HEK293 (cell line): Measurements from ENCODE around the gene ZDHHC9.

Experiments used
- CTCF ChIA-PET: fragments of 350-600 bp; formaldehyde crosslinking; extraction: SDS; loops from one replicate; lab custom pipeline; 2021; ENCODE audit warnings: antibody characterized with exemption; lab: Yijun Ruan, JAX
- POLR2A ChIA-PET: fragments of 300-600 bp; formaldehyde crosslinking; extraction: SDS; loops from one replicate; lab custom pipeline; 2020; ENCODE audit warnings: antibody characterized with exemption, inconsistent platforms; lab: Yijun Ruan, JAX
- H3K27ac ChIP-seq: fragments of 200-500 bp; sonication (Bioruptor generic); 2 replicates; pipeline ENCODE4 v1.5.1; 2014; ENCODE audit warnings: low read depth, low read length, control low read depth, inconsistent platforms; ENCODE audit errors: extremely low read depth
- H3K36me3 ChIP-seq, 2 experiments: fragments of 200-500 bp in 1 of 2; sonication (Bioruptor generic) in 1 of 2; 1 replicate in 1 of 2; 2 replicates in 1 of 2; pipeline ENCODE4 v1.5.1; 2014 to 2017; ENCODE audit warnings: inconsistent platforms in 2 of 2, low read length in 2 of 2; ENCODE audit not compliant: control insufficient read depth in 2 of 2, insufficient read depth in 1 of 2
- H3K4me1 ChIP-seq: fragments of 200-500 bp; sonication (Bioruptor generic); 2 replicates; pipeline ENCODE4 v1.5.1; 2014; ENCODE audit warnings: mild to moderate bottlenecking, low read length, inconsistent platforms; ENCODE audit not compliant: control insufficient read depth, insufficient read depth
- H3K4me3 ChIP-seq: 2 replicates; pipeline ENCODE4 v1.5.1; 2011; ENCODE audit warnings: low read depth, mild to moderate bottlenecking, control low read depth, low read length, moderate library complexity
- H3K9me3 ChIP-seq: fragments of 200-500 bp; sonication (Bioruptor generic); 2 replicates; pipeline ENCODE4 v1.5.1; 2014; ENCODE audit warnings: low read depth, low read length, inconsistent platforms; ENCODE audit not compliant: control insufficient read depth, insufficient read depth
- KLF10 ChIP-seq: fragments of 450-650 bp; IDR thresholded peaks from 2 replicates; pipeline ENCODE4 v1.5.1; 2018; ENCODE audit warnings: missing biosample characterization, mild to moderate bottlenecking, missing genetic modification characterization
- KLF8 ChIP-seq: fragments of 450-650 bp; formaldehyde crosslinking; IDR thresholded peaks from 2 replicates; pipeline ENCODE4 v1.5.1; 2016; ENCODE audit warnings: missing biosample characterization, missing genetic modification characterization
- TCF7L2 ChIP-seq: IDR thresholded peaks from 2 replicates; pipeline ENCODE4 v1.6.1; 2011; ENCODE audit warnings: low read depth, mild to moderate bottlenecking, inconsistent platforms, low read length, moderate library complexity, borderline replicate concordance
- ZBTB20 ChIP-seq: fragments of 450-650 bp; formaldehyde crosslinking; IDR thresholded peaks from 2 replicates; pipeline ENCODE4 v1.5.1; 2016; ENCODE audit warnings: missing biosample characterization, missing genetic modification characterization
- ZBTB21 ChIP-seq: fragments of 450-650 bp; formaldehyde crosslinking; IDR thresholded peaks from 2 replicates; pipeline ENCODE4 v1.5.1; 2017; ENCODE audit warnings: missing biosample characterization, missing genetic modification characterization
- ZFP37 ChIP-seq: fragments of 450-650 bp; formaldehyde crosslinking; IDR thresholded peaks from 2 replicates; pipeline ENCODE4 v1.5.1; 2016; ENCODE audit warnings: missing biosample characterization, missing genetic modification characterization
- ZNF211 ChIP-seq: fragments of 450-650 bp; formaldehyde crosslinking; IDR thresholded peaks from 2 replicates; pipeline ENCODE4 v1.5.1; 2016; ENCODE audit warnings: low read depth, missing biosample characterization, missing genetic modification characterization
- ZNF239 ChIP-seq: fragments of 450-650 bp; formaldehyde crosslinking; IDR thresholded peaks from 2 replicates; pipeline ENCODE4 v1.5.1; 2016; ENCODE audit warnings: missing biosample characterization, missing genetic modification characterization
- ZNF76 ChIP-seq: fragments of 450-650 bp; formaldehyde crosslinking; IDR thresholded peaks from 2 replicates; pipeline ENCODE4; 2016; ENCODE audit warnings: low read depth, missing biosample characterization, missing genetic modification characterization, borderline replicate concordance
- ZNF777 ChIP-seq: fragments of 450-650 bp; formaldehyde crosslinking; IDR thresholded peaks from 2 replicates; pipeline ENCODE4 v1.5.1; 2017; ENCODE audit warnings: missing biosample characterization, missing genetic modification characterization, borderline replicate concordance
- ZXDB ChIP-seq: fragments of 450-650 bp; formaldehyde crosslinking; IDR thresholded peaks from 2 replicates; pipeline ENCODE4 v1.5.1; 2016; ENCODE audit warnings: missing biosample characterization, missing genetic modification characterization
- TF ChIP-seq, protein P1 (sequence below): fragments of 450-650 bp; formaldehyde crosslinking; IDR thresholded peaks from 2 replicates; pipeline ENCODE4 v1.5.1; 2016; ENCODE audit warnings: missing biosample characterization, missing genetic modification characterization, borderline replicate concordance
- TF ChIP-seq, protein P2 (sequence below): fragments of 450-650 bp; formaldehyde crosslinking; optimal IDR thresholded peaks from 2 replicates; pipeline ENCODE3; 2016; ENCODE audit warnings: missing biosample characterization, mild to moderate bottlenecking, missing genetic modification characterization
- TF ChIP-seq, protein P3 (sequence below): fragments of 450-650 bp; formaldehyde crosslinking; IDR thresholded peaks from 2 replicates; pipeline ENCODE4 v1.5.1; 2016; ENCODE audit warnings: missing biosample characterization, missing genetic modification characterization
- TF ChIP-seq, protein P4 (sequence below): IDR thresholded peaks from 2 replicates; pipeline ENCODE4 v1.6.1; 2011; ENCODE audit warnings: mild to moderate bottlenecking, low read depth, low read length, borderline replicate concordance
- TF ChIP-seq, protein P5 (sequence below): fragments of 450-650 bp; formaldehyde crosslinking; IDR thresholded peaks from 2 replicates; pipeline ENCODE4 v1.5.1; 2017; ENCODE audit warnings: missing biosample characterization, missing genetic modification characterization
- TF ChIP-seq, protein P6 (sequence below): fragments of 450-650 bp; formaldehyde crosslinking; conservative IDR thresholded peaks from 2 replicates; pipeline ENCODE4 v1.5.1; 2016; ENCODE audit warnings: low read depth, missing biosample characterization, missing genetic modification characterization

Gene ZDHHC9

DNA sequence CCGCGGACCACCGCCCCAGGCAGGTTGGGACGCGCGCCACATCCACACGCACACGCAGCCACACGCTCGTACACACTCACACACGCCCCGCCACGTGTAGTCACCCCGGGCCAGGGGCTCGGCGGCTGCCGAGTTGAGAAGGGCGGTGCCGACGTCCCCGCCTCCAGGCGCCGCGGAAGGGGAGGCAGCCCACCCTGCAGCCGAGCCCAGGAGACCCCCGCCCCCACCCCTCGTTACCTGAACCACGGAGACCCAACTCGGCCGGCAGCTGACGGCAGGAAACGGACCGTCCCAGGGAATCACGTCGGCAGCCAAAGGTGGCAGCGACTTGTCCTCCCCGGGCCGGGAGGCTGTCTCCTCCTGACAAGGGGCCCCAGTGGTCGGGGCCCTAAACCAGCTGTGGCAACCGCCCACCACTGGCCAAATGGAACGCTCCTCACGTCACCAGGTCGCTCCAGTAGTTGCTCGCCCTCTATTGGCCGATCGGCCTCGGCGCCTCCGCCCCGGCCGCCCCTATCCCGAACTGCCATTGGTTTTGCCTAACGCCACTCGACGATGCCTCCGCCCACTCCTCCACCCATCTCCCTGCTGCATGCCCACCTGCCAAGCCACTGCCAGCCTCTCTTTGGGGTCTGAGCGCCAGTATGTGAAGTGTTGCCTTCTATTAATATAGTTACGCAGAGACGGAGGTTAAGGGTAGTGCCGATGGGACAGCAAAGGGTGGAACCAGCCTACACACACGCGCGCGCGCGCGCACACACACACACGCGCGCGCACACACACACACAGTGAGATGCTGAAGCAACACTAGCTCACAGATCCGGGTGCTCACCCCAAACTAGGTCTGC lies at the start of gene ZDHHC9 (continued):
- TF ChIP-seq KLF10 (tag by site-specific recombination) (peak; percentile 87), ZNF777 (tag by site-specific recombination) (peak; percentile 35; the same call in 1 of the 2 replicates), ZNF211 (no peak), ZBTB21 (tag by site-specific recombination) (peak; percentile 59), KLF8 (tag by site-specific recombination) (peak; percentile 91), TCF7L2 (no peak), ZBTB20 (tag by site-specific recombination) (peak; percentile 91), ZNF239 (tag by site-specific recombination) (no peak), ZXDB (tag by site-specific recombination) (peak; percentile 73; the same call in 1 of the 2 replicates)
- TF ChIP-seq, protein P1, sequence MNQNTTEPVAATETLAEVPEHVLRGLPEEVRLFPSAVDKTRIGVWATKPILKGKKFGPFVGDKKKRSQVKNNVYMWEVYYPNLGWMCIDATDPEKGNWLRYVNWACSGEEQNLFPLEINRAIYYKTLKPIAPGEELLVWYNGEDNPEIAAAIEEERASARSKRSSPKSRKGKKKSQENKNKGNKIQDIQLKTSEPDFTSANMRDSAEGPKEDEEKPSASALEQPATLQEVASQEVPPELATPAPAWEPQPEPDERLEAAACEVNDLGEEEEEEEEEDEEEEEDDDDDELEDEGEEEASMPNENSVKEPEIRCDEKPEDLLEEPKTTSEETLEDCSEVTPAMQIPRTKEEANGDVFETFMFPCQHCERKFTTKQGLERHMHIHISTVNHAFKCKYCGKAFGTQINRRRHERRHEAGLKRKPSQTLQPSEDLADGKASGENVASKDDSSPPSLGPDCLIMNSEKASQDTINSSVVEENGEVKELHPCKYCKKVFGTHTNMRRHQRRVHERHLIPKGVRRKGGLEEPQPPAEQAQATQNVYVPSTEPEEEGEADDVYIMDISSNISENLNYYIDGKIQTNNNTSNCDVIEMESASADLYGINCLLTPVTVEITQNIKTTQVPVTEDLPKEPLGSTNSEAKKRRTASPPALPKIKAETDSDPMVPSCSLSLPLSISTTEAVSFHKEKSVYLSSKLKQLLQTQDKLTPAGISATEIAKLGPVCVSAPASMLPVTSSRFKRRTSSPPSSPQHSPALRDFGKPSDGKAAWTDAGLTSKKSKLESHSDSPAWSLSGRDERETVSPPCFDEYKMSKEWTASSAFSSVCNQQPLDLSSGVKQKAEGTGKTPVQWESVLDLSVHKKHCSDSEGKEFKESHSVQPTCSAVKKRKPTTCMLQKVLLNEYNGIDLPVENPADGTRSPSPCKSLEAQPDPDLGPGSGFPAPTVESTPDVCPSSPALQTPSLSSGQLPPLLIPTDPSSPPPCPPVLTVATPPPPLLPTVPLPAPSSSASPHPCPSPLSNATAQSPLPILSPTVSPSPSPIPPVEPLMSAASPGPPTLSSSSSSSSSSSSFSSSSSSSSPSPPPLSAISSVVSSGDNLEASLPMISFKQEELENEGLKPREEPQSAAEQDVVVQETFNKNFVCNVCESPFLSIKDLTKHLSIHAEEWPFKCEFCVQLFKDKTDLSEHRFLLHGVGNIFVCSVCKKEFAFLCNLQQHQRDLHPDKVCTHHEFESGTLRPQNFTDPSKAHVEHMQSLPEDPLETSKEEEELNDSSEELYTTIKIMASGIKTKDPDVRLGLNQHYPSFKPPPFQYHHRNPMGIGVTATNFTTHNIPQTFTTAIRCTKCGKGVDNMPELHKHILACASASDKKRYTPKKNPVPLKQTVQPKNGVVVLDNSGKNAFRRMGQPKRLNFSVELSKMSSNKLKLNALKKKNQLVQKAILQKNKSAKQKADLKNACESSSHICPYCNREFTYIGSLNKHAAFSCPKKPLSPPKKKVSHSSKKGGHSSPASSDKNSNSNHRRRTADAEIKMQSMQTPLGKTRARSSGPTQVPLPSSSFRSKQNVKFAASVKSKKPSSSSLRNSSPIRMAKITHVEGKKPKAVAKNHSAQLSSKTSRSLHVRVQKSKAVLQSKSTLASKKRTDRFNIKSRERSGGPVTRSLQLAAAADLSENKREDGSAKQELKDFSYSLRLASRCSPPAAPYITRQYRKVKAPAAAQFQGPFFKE (tag by site-specific recombination) = no peak
- TF ChIP-seq, protein P2, sequence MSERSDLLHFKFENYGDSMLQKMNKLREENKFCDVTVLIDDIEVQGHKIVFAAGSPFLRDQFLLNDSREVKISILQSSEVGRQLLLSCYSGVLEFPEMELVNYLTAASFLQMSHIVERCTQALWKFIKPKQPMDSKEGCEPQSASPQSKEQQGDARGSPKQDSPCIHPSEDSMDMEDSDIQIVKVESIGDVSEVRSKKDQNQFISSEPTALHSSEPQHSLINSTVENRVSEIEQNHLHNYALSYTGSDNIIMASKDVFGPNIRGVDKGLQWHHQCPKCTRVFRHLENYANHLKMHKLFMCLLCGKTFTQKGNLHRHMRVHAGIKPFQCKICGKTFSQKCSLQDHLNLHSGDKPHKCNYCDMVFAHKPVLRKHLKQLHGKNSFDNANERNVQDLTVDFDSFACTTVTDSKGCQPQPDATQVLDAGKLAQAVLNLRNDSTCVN (tag by site-specific recombination) = peak; percentile 87
- TF ChIP-seq, protein P3, sequence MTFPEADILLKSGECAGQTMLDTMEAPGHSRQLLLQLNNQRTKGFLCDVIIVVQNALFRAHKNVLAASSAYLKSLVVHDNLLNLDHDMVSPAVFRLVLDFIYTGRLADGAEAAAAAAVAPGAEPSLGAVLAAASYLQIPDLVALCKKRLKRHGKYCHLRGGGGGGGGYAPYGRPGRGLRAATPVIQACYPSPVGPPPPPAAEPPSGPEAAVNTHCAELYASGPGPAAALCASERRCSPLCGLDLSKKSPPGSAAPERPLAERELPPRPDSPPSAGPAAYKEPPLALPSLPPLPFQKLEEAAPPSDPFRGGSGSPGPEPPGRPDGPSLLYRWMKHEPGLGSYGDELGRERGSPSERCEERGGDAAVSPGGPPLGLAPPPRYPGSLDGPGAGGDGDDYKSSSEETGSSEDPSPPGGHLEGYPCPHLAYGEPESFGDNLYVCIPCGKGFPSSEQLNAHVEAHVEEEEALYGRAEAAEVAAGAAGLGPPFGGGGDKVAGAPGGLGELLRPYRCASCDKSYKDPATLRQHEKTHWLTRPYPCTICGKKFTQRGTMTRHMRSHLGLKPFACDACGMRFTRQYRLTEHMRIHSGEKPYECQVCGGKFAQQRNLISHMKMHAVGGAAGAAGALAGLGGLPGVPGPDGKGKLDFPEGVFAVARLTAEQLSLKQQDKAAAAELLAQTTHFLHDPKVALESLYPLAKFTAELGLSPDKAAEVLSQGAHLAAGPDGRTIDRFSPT (tag by site-specific recombination) = peak; percentile 98
- TF ChIP-seq, protein P4, sequence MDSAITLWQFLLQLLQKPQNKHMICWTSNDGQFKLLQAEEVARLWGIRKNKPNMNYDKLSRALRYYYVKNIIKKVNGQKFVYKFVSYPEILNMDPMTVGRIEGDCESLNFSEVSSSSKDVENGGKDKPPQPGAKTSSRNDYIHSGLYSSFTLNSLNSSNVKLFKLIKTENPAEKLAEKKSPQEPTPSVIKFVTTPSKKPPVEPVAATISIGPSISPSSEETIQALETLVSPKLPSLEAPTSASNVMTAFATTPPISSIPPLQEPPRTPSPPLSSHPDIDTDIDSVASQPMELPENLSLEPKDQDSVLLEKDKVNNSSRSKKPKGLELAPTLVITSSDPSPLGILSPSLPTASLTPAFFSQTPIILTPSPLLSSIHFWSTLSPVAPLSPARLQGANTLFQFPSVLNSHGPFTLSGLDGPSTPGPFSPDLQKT = no peak

DNA sequence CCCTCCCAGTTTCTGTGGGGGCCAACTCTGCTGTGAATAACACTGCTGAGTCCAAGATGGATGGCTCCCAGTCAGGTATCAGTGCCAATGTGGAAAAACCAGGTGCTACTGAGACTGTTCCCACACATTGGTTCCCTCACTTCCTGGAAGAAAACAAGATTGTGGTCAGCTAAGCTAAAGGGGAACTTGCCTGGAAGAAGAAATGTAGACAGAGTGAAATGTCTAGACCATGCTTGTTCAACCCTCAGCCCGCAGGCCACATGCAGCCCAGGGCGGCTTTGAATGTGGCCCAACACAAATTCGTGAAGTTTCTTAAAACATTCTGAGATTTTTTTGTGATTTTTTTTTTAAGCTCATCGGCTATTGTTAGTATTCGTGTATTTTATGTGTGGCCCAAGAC lies 33.7 kb upstream of the ZDHHC9 start:
- POLR2A ChIA-PET = no interaction called here
- CTCF ChIA-PET = no interaction called here
- Histone ChIP-seq H3K36me3 (no peaks in the 10 kb centered on the region), H3K4me1 (no peaks in the 10 kb centered on the region), H3K27ac (no peak overlapping the region), H3K9me3 (no peaks in the 10 kb centered on the region; the same call in none of the 2 replicates), H3K4me3 (no peak overlapping the region)
- TF ChIP-seq ZNF76 (tag by site-specific recombination) (no peak), ZFP37 (no peak)
- TF ChIP-seq, protein P5, sequence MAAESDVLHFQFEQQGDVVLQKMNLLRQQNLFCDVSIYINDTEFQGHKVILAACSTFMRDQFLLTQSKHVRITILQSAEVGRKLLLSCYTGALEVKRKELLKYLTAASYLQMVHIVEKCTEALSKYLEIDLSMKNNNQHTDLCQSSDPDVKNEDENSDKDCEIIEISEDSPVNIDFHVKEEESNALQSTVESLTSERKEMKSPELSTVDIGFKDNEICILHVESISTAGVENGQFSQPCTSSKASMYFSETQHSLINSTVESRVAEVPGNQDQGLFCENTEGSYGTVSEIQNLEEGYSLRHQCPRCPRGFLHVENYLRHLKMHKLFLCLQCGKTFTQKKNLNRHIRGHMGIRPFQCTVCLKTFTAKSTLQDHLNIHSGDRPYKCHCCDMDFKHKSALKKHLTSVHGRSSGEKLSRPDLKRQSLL (tag by site-specific recombination) = no peak
- TF ChIP-seq, protein P6, sequence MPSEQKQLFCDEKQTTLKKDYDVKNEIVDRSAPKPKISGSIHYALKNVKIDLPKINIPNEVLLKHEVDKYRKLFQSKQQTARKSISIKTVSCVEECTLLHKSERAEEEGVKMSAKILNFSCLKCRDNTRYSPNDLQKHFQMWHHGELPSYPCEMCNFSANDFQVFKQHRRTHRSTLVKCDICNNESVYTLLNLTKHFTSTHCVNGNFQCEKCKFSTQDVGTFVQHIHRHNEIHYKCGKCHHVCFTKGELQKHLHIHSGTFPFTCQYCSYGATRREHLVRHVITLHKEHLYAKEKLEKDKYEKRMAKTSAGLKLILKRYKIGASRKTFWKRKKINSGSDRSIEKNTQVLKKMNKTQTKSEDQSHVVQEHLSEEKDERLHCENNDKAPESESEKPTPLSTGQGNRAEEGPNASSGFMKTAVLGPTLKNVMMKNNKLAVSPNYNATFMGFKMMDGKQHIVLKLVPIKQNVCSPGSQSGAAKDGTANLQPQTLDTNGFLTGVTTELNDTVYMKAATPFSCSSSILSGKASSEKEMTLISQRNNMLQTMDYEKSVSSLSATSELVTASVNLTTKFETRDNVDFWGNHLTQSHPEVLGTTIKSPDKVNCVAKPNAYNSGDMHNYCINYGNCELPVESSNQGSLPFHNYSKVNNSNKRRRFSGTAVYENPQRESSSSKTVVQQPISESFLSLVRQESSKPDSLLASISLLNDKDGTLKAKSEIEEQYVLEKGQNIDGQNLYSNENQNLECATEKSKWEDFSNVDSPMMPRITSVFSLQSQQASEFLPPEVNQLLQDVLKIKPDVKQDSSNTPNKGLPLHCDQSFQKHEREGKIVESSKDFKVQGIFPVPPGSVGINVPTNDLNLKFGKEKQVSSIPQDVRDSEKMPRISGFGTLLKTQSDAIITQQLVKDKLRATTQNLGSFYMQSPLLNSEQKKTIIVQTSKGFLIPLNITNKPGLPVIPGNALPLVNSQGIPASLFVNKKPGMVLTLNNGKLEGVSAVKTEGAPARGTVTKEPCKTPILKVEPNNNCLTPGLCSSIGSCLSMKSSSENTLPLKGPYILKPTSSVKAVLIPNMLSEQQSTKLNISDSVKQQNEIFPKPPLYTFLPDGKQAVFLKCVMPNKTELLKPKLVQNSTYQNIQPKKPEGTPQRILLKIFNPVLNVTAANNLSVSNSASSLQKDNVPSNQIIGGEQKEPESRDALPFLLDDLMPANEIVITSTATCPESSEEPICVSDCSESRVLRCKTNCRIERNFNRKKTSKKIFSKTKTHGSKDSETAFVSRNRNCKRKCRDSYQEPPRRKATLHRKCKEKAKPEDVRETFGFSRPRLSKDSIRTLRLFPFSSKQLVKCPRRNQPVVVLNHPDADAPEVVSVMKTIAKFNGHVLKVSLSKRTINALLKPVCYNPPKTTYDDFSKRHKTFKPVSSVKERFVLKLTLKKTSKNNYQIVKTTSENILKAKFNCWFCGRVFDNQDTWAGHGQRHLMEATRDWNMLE (tag by site-specific recombination) = no peak
